LNCaP clone FGC (cell line): ENCODE measurements around the gene ZNF582.
A peak's percentile ranks its signal among the peaks of the same experiment; 100 is the strongest.

Experiments used
- DNase-seq: peaks from one replicate; pipeline ENCODE4 v3.0.0-alpha.2; 2011; ENCODE audit warnings: low read depth
- H3K4me3 ChIP-seq: 2 replicates; pipeline ENCODE4 v1.5.1; 2011; ENCODE audit warnings: mild to moderate bottlenecking, low read depth, low read length, control low read depth
- CTCF ChIP-seq: IDR thresholded peaks from 2 replicates; pipeline ENCODE4 v1.5.1; 2012; ENCODE audit warnings: mild to moderate bottlenecking; ENCODE audit not compliant: control insufficient read depth, insufficient read depth; ENCODE audit errors: extremely low read depth

The ZNF582 gene

GRCh38 chr19:56333506-56333905, 59.8 kb downstream of the ZNF582 start:
- peak; percentile 78 for TF ChIP-seq CTCF
- peak; percentile 67 for DNase-seq

More at GRCh38 chr19:56333506-56333905, 59.8 kb downstream of the ZNF582 start:
- H3K4me3 ChIP-seq: no peak overlapping the region
